ENCODE measurements around the gene PMS2. TPM values are rescaled to one million over a fixed set of nuclear protein-coding genes. Genes with fewer than 3 reads are reported as not detected.

Gene PMS2
- total and polyA plus RNA-seq, 9 of the 15 experiments (the other 6 are each of a cell fraction or from before 2014, with no cell fraction given): 4.9 to 27.6 (median 16.5) TPM

GRCh38 chr7:6023974-6024435 lies 15.2 kb upstream of the PMS2 start (continued):
- peak in 1 of 2 experiments; percentile 97; a peak in 2 of 4 replicates for TF ChIP-seq ZMIZ1 (IDR thresholded peaks at IDR 0.05; ENCODE audit: low read depth in 2 of 2, low read length in 2 of 2)
- no peak for TF ChIP-seq TSC22D4 (tag; IDR thresholded peaks at IDR 0.05)
- no peak for TF ChIP-seq ZC3H11A (IDR thresholded peaks at IDR 0.05; ENCODE audit: low read depth, low read length)
- no peak for TF ChIP-seq ZNF668 (CRISPR knock-in tag; IDR thresholded peaks at IDR 0.05)
- no peak for TF ChIP-seq NR0B1 (IDR thresholded peaks at IDR 0.05; ENCODE audit: partially characterized antibody)
- peak; percentile 92 for TF ChIP-seq TARDBP (IDR thresholded peaks at IDR 0.05)
- no peak for TF ChIP-seq ELK1 (CRISPR knock-in tag; IDR thresholded peaks at IDR 0.05)
- TF ChIP-seq ATF1 (CRISPR knock-in tag; IDR thresholded peaks at IDR 0.05): no peak
- peak; percentile 91 for TF ChIP-seq ATF1 (tag; IDR thresholded peaks at IDR 0.05)
- TF ChIP-seq RUNX1 (IDR thresholded peaks at IDR 0.05; ENCODE audit: low read depth): no peak
- no peak for TF ChIP-seq GTF3C2 (IDR thresholded peaks at IDR 0.05; ENCODE audit: borderline replicate concordance, extremely low read depth, insufficient read length)
- TF ChIP-seq ZFX (CRISPR knock-in tag; IDR thresholded peaks at IDR 0.05): no peak
- TF ChIP-seq GATA2 (CRISPR knock-in tag; IDR thresholded peaks at IDR 0.05): peak; percentile 94
- peak in 1 of 2 experiments; percentile 27 for TF ChIP-seq NCOA2 (IDR thresholded peaks at IDR 0.05; ENCODE audit: partially characterized antibody in 2 of 2)
- TF ChIP-seq RBM39 (optimal IDR thresholded peaks at IDR 0.05; ENCODE audit: low read depth, low read length): no peak
- TF ChIP-seq MCM3 (IDR thresholded peaks at IDR 0.05): no peak
- TF ChIP-seq BCOR (IDR thresholded peaks at IDR 0.05): peak; percentile 92
- peak in 1 of 2 experiments; percentile 87; a peak in 3 of 4 replicates for TF ChIP-seq TEAD1 (CRISPR knock-in tag; IDR thresholded peaks at IDR 0.05)
- TF ChIP-seq ERF (CRISPR knock-in tag; IDR thresholded peaks at IDR 0.05): 0 out of 2 replicates have a peak, but pooled peaks have one; percentile 57
